Gastrocnemius medialis (tissue), 4 donors: Measurements from ENCODE around the gene TTR. TPM values are rescaled to one million over a fixed set of nuclear protein-coding genes. Genes with fewer than 3 reads are reported as not detected.

Experiments used
- ATAC-seq, 2 donors: fragments of 150-250 bp; one replicate each; pipeline ENCODE4 v1.9.1; 2016
- DNase-seq, 2 donors: peaks; one replicate each; pipeline ENCODE4 v3.0.0-alpha.2; 2019
- H3K27ac ChIP-seq, 4 donors: fragments of 200-600 bp; sonication (generic); 1 replicate in 1 of 4; 2 replicates in 3 of 4; pipeline ENCODE4 v1.5.1; 2016 to 2018; ENCODE audit warnings: mild to moderate bottlenecking in 2 of 4, moderate library complexity in 1 of 4
- H3K27me3 ChIP-seq, 3 donors: fragments of 200-600 bp; sonication (generic) in 2 of 3; 1 replicate in 1 of 3; 2 replicates in 2 of 3; pipeline versions ENCODE4 v1.5.1 to v1.6.0; 2016 to 2019; ENCODE audit warnings: mild to moderate bottlenecking in 1 of 3, moderate library complexity in 1 of 3
- H3K36me3 ChIP-seq, 2 donors: fragments of 200-600 bp; sonication (generic) in 1 of 2; one replicate each; pipeline ENCODE4 v1.5.1; 2017 to 2018
- H3K4me1 ChIP-seq, 2 donors: fragments of 200-600 bp; sonication (generic) in 1 of 2; one replicate each; pipeline ENCODE4 v1.5.1; 2016 to 2017; ENCODE audit warnings: mild to moderate bottlenecking in 2 of 2
- H3K4me3 ChIP-seq, 4 donors: fragments of 200-600 bp; sonication (generic) in 3 of 4; 1 replicate in 1 of 4; 2 replicates in 3 of 4; pipeline ENCODE4 v1.5.1; 2016 to 2019; ENCODE audit warnings: mild to moderate bottlenecking in 2 of 4
- H3K9me3 ChIP-seq, 3 donors: fragments of 200-600 bp; sonication (generic) in 2 of 3; 1 replicate in 1 of 3; 2 replicates in 2 of 3; pipeline ENCODE4 v1.5.1; 2016 to 2019
- CTCF ChIP-seq, 5 experiments: fragments of 450-650 bp in 3 of 5; fragments of 200-600 bp in 2 of 5; sonication (generic) in 2 of 5; IDR thresholded peaks in 4 of 5; conservative IDR thresholded peaks in 1 of 5; 1 replicate in 4 of 5; 2 replicates in 1 of 5; pipeline ENCODE4 v1.5.1; 2016 to 2019; ENCODE audit warnings: antibody characterized with exemption in 5 of 5, mild to moderate bottlenecking in 3 of 5, moderate library complexity in 3 of 5
- POLR2A ChIP-seq, 2 donors: fragments of 450-650 bp; IDR thresholded peaks; one replicate each; pipeline ENCODE4 v1.6.1; 2017; ENCODE audit warnings: antibody characterized with exemption in 2 of 2, mild to moderate bottlenecking in 2 of 2, moderate library complexity in 2 of 2
- in situ Hi-C, 4 donors: fragments of 200-750 bp; cut with MboI; loops; one replicate each; pipeline versions ENCODE4 v1.15.0 to v1.8.0; 2017; ENCODE audit warnings: low sequenced_read_pairs in 4 of 4
- intact Hi-C: fragments of 100-400 bp; cut with DNase I; formaldehyde crosslinking; loops from one replicate; pipeline ENCODE4 v1.15.1; 2023; ENCODE audit warnings: low total_unique reads
- total RNA-seq, 4 donors: library from RNA; depleted of rRNA; stranded (reverse); fragments of >200 nt; gene quantifications; one replicate each; pipeline versions ENCODE4 v1.1.0 to v1.2.3, GENCODE V29; 2016

TTR gene
- total RNA-seq, 4 donors from 2014 or later: 1.4 to 4.4 TPM; not detected in 2

GRCh38 chr18:31579375-31579774 lies 12.3 kb upstream of the TTR start:
- DNase-seq (no peak), ATAC-seq (no peak)
- no peaks in the 10 kb centered on the region for H3K36me3 ChIP-seq
- no peaks in the 10 kb centered on the region for H3K9me3 ChIP-seq
- no peaks in the 10 kb centered on the region for H3K27me3 ChIP-seq
- H3K27ac ChIP-seq: no peak overlapping the region
- in situ Hi-C loops: no loop called here
- H3K4me3 ChIP-seq: no peak overlapping the region
- intact Hi-C loops: no loop called here
- TF ChIP-seq POLR2A (IDR thresholded peaks at IDR 0.05) (no peak), CTCF (IDR thresholded peaks at IDR 0.05 in 4 of 5, conservative IDR thresholded peaks at IDR 0.05 in 1 of 5) (no peak)
- H3K4me1 ChIP-seq: no peaks in the 10 kb centered on the region

DNA sequence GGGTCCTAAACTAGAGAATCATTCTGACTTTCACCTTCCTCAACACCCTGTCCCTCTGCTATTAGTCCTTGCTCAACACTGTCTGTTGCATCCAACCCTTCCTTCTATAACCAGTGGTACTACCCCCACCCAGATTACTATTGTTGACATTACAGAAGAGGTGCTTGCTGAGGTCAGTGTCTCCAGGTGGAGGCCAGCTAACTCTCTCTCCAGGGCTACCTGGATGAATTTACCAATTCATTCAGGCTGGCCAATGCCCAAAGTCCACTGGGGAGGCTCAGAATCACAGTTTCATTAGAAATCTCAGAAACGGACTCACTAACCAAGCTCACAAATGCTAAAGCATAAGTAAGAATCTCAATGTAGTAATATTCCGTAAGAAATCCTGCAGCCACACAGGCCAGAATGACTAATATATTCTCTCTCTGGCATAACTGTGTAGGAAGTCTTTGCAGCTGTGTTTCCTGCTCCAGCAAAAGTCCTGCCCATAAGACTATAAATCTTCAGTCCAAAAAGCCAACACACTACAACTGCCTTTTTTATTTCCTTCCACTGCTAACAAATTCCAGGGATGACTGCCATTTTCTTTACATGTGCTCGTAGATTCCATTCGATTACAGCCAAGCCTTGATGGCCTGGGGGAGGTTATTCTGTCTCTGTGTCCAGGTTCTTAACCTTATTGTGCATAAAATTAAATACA lies 10.0 kb upstream of the TTR start:
- H3K9me3 ChIP-seq: no peaks in the 10 kb centered on the region
- H3K36me3 ChIP-seq: no peaks in the 10 kb centered on the region
- H3K27ac ChIP-seq: no peak overlapping the region
- intact Hi-C loops (no loop called here), in situ Hi-C loops (no loop called here)
- H3K27me3 ChIP-seq: no peaks in the 10 kb centered on the region
- H3K4me1 ChIP-seq: no peaks in the 10 kb centered on the region
- DNase-seq (no peak), ATAC-seq (no peak)
- H3K4me3 ChIP-seq: no peak overlapping the region
- no peak for TF ChIP-seq CTCF (IDR thresholded peaks at IDR 0.05 in 4 of 5, conservative IDR thresholded peaks at IDR 0.05 in 1 of 5)
- no peak for TF ChIP-seq POLR2A (IDR thresholded peaks at IDR 0.05)

DNA sequence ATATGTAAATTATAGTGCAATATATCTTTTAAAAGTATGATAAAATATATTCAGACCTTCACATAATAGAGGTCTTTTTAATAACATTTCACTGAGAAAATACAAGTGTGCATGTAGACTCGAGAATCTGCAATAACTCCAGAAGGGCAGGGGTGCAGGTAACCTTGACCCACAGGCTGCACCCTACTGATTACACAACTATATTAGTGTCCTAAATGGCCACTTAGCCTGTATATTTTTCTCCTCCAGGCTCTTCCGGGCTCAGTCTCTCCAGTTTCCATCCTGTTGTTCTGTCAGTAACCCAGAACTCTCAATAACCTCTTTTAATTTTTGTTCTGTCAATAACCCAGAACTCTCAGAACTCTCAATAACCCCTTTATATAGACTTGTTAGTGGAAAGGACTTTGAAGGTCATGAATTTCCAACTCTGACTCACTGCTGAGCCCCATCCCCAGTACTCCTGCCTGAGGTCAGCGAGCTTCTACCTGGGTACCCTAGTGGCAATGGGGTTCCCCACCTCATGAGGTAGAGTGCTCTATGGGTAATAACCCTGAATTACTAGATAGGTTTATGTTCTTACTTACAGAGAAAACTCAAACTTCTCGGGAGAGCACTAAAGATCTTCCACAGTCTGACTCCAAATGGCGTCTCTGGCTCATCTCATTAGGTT lies 8.4 kb upstream of the TTR start:
- no peaks in the 10 kb centered on the region for H3K36me3 ChIP-seq
- ATAC-seq (no peak), DNase-seq (no peak)
- no peaks in the 10 kb centered on the region for H3K27me3 ChIP-seq
- no peaks in the 10 kb centered on the region for H3K9me3 ChIP-seq
- no peak for TF ChIP-seq CTCF (IDR thresholded peaks at IDR 0.05 in 4 of 5, conservative IDR thresholded peaks at IDR 0.05 in 1 of 5)
- H3K4me1 ChIP-seq: no peaks in the 10 kb centered on the region
- no peak overlapping the region for H3K27ac ChIP-seq
- in situ Hi-C loops: no loop called here
- no peak overlapping the region for H3K4me3 ChIP-seq
- intact Hi-C loops: no loop called here

DNA sequence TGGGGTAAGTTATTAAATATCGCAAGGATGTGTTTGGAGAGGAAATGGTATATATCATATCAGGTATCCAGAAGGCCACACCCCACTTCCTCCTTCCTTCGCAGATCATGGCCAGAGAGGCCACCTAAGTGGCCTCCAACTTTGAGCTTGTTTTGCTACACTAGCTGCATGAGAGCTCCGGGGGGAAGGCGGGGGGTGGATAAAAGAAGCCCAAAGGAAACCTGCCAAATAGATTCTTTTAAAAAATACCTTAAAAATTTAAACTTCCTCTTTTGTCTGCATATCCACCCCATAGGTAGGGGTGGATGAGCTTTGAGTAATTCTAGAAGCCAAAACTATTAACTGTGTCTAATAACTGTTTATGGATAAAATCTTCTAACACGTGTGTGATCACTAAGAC lies 5.7 kb upstream of the TTR start:
- intact Hi-C loops: no loop called here
- in situ Hi-C loops: no loop called here

More for the DNA sequence above, 5.7 kb upstream of the TTR start:
- no peak for DNase-seq
- Histone ChIP-seq H3K4me3 (no peak overlapping the region), H3K4me1 (no peaks in the 10 kb centered on the region), H3K36me3 (no peaks in the 10 kb centered on the region), H3K27me3 (no peaks in the 10 kb centered on the region), H3K27ac (no peak overlapping the region), H3K9me3 (no peaks in the 10 kb centered on the region)
- TF ChIP-seq CTCF (IDR thresholded peaks at IDR 0.05 in 4 of 5, conservative IDR thresholded peaks at IDR 0.05 in 1 of 5): no peak
- TF ChIP-seq POLR2A (IDR thresholded peaks at IDR 0.05): no peak
- no peak for ATAC-seq
